Endothelial cell of hepatic sinusoid (primary cell): Measurements from ENCODE around the gene BBX.
"Not testable (repeated sequence)": the region's sequence is repeated elsewhere in the genome, so short reads cannot be mapped to it uniquely, and the experiment has no call there.

Experiments
- in situ Hi-C: cut with HindIII; loops from 2 replicates; pipeline ENCODE4 v1.10.0; 2017; ENCODE audit warnings: low sequenced_read_pairs

The BBX gene

DNA sequence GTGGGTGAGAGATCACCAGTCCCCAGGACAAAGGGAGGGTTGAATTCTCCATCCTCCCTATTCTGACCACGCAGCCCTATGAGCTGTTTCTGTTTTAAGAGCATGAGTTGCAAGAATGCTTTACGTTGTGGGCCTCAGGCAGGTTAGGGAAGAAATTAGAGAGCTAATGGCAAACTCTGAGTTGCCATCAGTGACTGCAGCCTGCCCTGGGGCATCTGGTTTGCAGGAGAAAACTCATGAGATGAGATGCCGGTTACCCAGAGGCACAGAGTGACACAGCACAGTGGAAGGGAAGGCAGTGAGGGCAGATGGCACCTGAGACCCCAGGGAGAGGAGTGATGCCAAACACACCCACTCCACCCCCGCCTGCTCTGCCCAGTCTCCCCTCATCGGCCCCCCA lies 302.8 kb downstream of the BBX start:
- in situ Hi-C loops: no loop called here

DNA sequence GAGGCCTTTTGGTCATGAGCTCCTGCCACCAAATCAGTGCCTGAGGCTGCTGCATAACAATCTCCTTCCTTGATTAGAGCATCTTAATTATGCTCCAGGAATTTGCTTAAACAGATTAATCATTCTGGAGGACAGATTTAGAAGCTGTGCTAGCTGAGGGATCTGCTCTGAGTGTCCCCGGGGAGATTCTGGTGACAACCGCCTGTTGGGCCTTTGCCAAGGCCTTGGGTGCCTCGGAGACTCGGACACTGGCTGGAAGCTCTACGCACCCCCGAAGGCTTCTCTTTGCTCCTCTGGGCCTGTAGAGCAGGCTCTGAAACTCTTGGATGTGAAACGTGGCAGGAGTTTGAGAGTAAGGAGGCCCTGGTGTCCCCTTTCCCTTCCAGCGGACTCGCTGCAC lies 304.0 kb downstream of the BBX start:
- in situ Hi-C loops: no loop called here

DNA sequence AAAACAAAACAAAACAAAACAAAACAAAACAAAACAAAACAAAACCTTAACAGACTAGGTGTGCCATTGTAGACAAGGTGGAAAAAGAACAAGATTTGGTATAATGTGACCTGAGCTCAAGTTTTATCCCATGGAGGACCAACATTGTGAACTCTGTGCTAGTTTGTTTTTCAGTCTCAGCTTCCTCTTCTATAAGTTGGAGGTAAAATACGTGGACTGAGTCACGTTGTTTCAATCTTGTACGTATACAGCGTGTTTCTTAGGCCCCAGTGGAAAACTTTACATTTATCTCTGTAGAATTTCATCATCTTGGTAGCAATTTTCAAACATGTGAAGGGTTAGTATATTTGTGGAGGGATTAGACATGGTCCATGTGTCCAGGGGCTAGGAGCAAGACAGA lies 306.4 kb downstream of the BBX start:
- in situ Hi-C loops: no loop called here

DNA sequence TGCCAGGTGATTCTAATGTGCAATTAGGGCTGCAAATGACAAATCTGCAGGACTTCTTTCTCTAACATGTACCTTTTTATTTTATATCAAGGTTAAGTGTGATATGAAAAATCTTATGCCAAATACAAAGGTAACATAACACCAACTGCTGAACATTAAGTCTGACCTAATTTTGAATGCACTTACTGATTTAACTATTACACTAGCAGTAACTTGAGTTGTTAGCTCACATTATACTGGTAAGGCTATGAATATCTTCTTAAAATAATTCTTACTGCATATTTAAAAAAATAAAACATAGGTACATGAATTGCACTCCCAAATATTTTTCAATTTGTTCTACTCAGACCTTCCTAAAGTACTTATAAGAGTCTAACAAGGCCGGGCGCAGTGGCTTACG lies 308.8 kb downstream of the BBX start:
- in situ Hi-C loops: no loop called here

DNA sequence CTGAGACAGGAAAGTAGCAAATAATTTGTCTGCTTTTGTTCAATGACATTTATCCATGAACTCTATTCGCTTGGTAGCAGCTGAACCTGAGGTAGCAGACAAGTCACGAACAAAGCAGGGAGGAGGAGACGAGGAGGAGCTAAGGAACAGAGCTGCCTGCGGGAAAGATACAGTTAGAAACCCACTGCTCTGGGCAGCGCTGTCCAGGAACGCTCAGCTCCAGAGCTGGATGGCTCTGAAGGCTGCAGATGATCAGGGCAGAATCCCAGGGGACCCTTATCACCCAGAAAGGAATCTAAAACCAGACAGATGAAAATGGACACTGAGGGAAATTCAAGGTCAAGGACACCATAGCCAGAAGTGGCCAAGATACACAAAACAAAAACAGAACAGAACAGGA lies 310.3 kb downstream of the BBX start:
- in situ Hi-C loops: no loop called here

DNA sequence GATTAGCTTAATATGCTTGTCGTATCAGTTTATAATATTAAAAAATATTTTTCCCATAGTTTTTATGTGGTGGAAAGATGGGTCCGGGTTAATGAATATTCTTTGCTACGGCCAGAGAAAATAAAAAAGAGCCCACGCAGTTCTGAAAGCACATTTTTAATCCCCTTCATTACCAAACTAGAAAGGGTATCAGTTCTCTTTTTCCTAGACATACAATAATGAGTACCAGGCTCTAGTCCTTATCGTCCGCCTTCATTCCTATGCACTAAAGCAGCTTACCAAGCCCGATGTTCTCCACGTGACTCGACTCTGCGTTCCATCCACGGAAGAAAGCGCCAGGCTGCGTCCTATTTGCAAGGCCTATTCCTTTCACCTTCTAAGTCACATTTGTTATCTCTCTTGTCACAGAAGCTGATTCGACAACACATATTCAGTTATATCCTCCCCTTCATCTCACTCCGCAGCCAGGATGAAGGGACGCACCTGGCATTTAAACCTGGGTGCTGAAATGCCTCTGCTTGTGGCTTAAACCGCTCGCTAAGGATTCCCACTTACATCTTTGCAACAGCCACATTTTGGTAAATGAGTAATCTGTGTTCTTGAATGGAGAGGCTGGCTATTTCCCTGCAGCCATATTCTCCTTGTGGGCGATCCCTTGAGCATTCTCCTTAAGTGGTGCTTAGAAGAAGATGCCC lies 311.1 kb downstream of the BBX start:
- in situ Hi-C loops: no loop called here

DNA sequence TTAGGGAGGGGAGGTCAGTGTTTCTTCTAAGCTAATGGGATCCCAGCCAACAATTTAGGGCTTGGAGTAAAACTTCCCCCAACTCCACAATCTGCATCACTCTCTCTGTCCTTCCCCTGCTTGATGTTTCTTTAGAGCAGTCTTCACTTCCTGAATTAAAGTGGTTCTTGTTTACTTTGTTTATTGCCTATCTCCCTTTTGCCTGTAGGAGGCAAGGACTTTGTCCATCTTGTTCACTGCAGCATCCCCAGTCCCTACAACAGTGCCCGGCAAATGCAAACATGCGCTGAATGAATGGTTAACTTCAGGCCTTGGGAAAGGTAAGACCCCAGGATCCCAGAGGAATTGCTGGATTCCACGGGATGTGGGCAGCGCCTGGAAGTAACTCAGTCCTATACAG lies 312.2 kb downstream of the BBX start:
- in situ Hi-C loops: not testable (repeated sequence)

DNA sequence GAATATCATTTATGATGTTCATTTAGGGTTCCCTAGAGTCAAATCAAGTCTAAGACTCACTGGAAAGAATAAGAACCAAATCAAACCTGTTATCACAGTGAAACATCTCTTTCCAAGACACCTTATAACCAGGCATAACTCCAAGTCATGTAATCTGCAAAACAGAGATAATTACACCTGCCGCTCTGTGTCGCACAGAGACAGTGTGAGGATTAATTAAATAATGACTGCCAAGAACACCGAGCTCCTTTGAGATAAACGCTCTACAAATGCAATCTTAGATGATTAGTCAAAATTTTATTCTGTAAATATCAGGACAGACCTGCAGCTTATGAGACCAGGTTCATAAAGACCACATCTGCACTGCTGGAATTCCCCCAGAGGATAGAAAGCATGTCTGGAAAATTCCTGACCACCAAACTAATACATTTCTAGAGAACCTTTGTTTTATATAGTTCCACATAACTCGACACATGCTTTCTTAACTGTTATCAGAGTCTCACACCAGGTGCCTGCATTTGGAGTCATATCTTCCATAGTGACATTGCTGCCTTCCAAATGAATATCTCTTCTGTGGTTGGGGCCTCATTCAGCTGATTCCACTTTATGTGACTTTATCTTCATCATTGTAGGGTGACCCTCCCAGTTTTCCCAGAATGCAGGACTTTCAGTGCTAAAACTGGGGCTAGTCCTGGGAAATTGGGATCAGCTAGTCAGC lies 315.3 kb downstream of the BBX start:
- in situ Hi-C loops: no loop called here

DNA sequence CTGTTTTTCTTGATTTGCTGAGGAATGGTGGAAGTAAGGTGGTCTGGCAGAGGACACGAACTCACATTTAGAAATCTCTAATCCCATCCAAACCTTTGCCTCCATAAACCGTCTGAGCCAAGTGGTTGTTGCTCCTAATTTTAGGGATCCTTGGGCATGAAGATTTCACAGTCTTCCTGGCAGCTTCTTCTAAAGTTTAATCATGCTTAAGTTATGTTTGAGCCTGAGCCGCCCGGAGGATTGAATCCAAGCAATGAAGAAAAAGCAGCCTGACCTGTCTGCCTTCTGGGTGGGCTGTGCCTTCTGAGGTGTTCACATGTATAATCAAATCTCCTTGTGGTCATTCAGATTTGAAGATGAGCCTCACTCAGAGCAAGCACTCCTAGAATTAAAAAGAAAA lies 319.1 kb downstream of the BBX start:
- in situ Hi-C loops: loop anchor here (5.0 kb wide), 1 partner anchor 45 kb away; no protein-coding TSS in a partner anchor

DNA sequence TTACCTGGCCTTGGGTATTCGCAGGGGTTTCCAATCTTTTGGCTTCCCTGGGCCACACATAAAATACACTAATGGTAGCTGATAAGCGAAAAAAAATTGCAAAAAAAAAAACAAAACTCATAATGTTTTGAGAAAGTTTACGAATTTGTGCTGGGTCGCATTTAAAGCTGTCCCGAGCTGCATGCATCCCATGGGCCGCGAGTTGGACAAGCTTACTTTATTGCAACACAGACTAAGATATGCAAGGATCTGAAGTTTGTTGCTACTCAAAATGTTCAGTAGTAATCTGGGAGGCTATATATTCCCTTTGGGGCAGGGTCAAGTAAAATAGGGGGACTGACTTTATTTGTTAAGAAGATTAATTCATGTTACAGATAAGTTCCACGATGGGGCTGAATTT lies 320.2 kb downstream of the BBX start:
- in situ Hi-C loops: loop anchor here (5.0 kb wide), 1 partner anchor 46 kb away; no protein-coding TSS in a partner anchor

DNA sequence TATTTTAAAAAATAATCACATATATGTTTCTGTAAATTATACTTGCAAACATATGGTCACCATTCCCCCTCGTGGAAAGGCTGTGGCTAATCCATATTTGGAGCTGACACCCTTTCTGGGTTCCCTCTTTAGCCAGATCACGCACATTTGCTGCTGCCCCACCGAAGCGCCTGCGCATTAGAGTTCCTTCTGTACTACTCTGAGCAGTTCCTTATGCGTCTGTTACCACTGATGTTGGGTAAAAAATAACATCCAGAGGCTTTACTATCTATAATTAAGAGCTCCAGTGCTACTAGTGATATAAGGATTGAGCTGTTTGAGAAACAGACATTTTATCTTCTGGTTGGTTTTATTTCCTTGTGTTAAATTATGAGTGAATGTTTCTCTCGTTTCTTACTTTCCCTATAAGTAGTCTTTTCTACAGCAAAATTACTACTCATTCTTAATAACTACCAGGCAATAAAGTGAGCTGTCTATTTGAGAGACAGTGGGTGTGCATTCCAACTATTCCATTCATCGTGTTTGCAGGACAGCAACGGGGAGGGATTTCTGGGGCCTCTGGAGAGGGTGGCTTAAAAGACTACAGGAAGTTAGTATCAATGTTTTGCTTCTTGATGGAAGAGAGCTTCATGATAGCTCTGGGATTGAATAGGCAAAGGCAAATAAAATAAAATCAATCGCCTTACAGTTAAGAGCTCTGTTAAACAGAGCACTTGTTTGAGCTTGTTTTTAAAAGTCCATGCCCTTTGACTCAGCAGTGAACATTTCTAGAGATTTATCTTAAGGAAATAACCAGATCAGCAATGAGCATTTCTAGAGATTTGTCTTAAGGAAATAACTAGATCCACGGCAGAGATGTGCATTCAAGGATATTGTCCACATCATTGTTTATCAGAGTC lies 322.9 kb downstream of the BBX start:
- in situ Hi-C loops: no loop called here

DNA sequence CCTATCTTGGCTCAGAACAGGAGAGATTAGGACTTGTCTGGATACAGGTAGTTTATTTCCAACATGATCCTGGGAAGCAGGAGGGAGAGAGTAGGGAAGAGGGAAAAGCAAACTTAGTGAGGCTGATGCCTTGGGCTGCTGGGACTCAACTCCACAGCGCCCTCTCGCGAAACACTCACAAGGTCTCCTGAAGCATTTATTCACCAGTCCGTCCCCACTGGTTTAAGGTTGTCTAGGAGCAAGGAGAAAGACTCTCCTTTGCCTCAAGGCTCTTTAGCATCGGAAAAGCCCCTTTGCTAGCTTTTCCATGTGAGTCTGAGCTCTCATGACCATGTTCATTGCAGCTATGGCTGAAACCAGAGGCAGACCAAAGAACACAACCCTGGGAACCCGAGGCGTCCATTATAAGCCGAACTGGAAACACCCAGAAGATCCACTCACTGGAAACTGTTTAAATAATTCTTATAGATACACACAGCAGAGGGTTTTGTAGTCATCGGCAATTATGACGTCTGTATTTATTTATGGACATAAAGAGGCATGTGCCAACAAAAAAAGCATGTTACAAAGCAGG lies 323.6 kb downstream of the BBX start:
- in situ Hi-C loops: no loop called here

DNA sequence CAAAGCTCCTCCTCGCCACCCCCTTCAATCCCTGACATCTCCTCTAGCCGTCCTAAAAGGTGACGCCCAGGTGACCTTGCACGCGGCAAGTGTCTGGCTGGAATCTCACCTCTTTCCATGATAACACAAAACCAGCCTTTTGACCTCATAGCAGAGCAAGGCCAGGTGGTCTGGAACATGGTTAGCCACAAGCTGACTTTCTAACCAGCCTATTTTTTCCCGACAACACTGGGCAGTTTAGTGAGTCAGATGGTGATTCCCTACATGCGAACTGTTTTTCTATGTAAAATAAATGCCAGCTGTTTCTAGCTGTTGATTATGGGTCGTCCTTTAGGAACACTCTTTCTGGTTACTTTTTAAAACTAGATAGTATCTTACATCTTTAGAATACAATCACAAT lies 325.0 kb downstream of the BBX start:
- in situ Hi-C loops: no loop called here

DNA sequence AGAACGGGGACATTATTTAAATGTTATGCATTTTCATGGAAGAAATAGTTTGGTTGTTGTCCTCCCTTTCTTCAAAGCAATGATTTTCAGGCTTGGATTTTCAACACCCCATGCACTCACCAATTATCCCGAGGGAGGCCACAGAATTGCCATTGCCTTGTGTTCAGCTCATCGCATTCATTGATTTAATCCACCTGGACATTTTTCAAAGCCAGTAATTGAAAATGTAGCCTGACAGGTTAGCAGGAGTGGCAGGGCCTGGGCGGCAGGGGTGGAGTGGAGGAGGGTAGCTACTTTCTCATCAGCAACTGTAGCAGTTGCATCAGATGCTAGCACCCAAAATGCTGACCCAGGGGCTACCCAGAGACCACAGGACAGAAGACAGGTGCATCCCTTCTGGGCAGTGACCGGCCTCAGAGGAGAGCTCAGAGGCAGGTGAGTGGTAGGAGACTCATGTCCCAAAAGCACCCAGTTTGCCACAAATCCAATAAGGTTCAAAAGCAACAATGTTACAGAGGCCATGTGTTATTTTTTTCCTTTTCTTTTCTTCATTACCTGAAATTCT lies 325.7 kb downstream of the BBX start:
- in situ Hi-C loops: no loop called here

DNA sequence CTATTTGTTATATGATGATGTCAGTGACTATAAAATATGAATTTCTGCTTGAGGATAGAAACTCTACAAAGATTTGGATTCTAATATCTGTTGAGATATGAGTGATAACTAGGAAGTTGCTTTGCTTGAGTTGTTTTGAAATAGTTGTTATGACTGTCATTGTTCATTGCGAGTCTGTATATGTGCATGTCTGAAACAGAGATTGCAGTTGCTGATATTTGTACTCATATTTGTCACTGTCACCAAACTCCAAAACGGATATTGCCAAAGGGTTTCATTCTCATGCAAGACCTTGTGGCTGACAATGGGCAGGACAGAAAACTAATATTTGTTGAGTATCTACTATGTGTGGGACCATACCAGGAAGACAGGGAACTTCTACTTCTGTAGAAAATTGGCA lies 327.9 kb downstream of the BBX start:
- in situ Hi-C loops: no loop called here

DNA sequence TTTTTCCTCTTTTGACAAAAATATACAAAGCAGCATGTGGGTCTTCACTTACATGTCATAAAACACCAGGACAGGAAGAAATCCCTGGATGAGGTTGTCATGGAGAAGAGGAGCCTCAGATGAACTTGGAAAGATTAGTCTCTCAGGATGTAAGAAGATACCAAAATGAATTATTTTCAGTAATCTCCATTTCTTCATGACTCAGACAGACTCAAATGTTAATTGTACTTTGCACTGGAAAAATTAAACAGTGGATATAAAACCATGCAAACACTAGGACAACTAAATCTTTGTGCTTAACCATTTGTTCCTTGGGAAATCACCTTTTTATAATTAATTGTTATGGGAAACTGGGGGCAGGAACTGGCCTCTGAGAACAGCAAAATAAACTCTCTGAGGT lies 331.1 kb downstream of the BBX start:
- in situ Hi-C loops: no loop called here

DNA sequence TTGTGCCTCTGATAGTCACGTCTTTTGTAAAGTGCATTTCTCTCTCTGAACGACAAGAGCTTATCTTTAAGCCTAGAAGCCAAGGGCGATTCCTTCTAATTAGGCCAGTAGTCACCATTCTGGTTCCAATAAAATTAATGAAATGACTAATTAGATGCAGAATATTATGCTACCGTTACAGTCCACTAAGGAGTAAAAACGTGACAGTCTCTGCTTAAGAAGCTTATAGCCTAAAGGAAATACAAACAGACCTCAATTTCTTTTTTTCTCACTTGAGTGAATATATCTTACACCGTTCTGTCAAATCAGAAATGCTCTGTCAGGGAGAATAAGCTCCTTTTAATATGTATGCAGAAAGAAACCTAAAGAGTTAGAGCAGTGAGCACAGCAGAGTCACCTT lies 332.0 kb downstream of the BBX start:
- in situ Hi-C loops: no loop called here

DNA sequence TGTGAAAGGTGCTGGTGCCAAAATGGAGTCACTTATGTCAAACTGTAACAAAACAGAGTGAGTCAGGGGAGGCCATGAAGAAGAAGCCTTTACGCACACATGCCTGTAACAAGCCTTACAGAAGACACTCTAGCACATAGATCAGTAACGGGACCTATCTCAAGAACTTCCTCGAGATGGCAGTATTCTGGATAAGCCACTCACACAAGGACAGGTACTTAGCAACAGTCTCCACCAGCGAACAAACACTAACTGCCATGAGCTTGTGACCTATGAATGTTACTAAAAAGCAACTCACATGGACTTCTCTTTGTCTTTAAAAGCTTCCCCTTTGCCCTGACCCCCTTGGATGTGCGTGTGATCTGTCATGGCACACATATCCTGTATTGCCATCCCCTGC lies 332.9 kb downstream of the BBX start:
- in situ Hi-C loops: no loop called here

DNA sequence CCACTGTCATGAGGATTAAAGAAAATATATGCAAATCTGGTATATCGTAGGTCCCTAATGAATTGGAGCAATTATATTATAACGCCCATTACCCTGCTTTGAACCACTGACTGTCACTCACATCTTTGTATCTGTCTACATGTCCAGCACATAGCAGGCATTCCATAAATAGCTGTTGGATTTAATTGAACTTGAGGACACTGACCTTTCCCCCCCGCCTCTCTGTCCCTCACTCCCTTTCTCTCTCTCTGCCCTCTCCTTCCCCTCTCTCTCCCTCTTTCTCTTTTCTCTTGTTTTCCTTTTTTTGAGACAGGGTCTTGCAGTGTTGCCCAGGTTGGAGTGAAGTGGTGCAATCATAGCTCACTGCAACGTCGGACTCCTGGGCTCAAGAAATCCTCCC lies 335.1 kb downstream of the BBX start:
- in situ Hi-C loops: no loop called here

DNA sequence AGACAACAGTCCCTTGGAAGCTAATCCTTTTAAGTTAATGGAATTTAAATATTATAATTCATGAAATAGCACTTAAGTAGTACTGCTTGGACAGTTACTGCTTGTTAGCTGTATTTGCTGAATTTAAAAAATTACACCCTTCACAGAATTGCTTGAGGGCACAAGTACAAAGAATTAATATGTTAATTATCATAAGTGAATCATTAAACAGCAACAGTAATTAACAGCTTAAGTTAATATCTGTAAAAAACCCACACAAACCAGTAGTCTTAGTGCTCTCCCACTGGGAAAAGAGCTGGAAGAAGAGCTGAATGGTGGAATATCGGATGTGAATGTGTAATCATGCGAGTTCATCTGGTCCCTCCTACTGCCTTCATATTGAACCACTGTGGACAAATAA lies 336.1 kb downstream of the BBX start:
- in situ Hi-C loops: no loop called here
